Measurements from ENCODE around the gene MGAT4B.

The MGAT4B gene

GRCh38 chr5:179805070-179805528 lies 1.6 kb downstream of the MGAT4B start:
- H3K36me3 ChIP-seq (ENCODE audit: insufficient read depth, low read length), result 0 out of 2 replicates have a peak, but pooled peaks cover 4% of the 10 kb centered on the region
- H3K27ac ChIP-seq (ENCODE audit: low read depth, low read length), result peak overlapping the region; percentile 64; the same call in 1 of the 2 replicates

GRCh38 chr5:179804555-179804947 lies 2.1 kb downstream of the MGAT4B start:
- Histone ChIP-seq H3K4me3 (ENCODE audit: low read depth, low read length) (peak overlapping the region; percentile 84), H3K36me3 (ENCODE audit: insufficient read depth, low read length) (peaks cover 4% of the 10 kb centered on the region; the same call in 1 of the 2 replicates), H3K4me1 (ENCODE audit: control insufficient read depth, insufficient read depth, low read length, unreplicated experiment) (peaks cover 29% of the 10 kb centered on the region), H3K27ac (ENCODE audit: low read depth, low read length) (no peak overlapping the region), H3K79me2 (ENCODE audit: control insufficient read depth, insufficient read depth, low read length, unreplicated experiment) (peaks cover 45% of the 10 kb centered on the region), H3K27me3 (ENCODE audit: insufficient read depth, low read length) (no peaks in the 10 kb centered on the region), H2AFZ (ENCODE audit: low read length, unreplicated experiment) (no peak overlapping the region)

More at GRCh38 chr5:179805070-179805528, 1.6 kb downstream of the MGAT4B start:
- H2AFZ ChIP-seq (ENCODE audit: low read length, unreplicated experiment), result no peak overlapping the region
- H3K4me3 ChIP-seq (ENCODE audit: low read depth, low read length), result peak overlapping the region; percentile 84
- peaks cover 45% of the 10 kb centered on the region for H3K79me2 ChIP-seq (ENCODE audit: control insufficient read depth, insufficient read depth, low read length, unreplicated experiment)
- H3K27me3 ChIP-seq (ENCODE audit: insufficient read depth, low read length), result no peaks in the 10 kb centered on the region
- peaks cover 29% of the 10 kb centered on the region for H3K4me1 ChIP-seq (ENCODE audit: control insufficient read depth, insufficient read depth, low read length, unreplicated experiment)

DNA sequence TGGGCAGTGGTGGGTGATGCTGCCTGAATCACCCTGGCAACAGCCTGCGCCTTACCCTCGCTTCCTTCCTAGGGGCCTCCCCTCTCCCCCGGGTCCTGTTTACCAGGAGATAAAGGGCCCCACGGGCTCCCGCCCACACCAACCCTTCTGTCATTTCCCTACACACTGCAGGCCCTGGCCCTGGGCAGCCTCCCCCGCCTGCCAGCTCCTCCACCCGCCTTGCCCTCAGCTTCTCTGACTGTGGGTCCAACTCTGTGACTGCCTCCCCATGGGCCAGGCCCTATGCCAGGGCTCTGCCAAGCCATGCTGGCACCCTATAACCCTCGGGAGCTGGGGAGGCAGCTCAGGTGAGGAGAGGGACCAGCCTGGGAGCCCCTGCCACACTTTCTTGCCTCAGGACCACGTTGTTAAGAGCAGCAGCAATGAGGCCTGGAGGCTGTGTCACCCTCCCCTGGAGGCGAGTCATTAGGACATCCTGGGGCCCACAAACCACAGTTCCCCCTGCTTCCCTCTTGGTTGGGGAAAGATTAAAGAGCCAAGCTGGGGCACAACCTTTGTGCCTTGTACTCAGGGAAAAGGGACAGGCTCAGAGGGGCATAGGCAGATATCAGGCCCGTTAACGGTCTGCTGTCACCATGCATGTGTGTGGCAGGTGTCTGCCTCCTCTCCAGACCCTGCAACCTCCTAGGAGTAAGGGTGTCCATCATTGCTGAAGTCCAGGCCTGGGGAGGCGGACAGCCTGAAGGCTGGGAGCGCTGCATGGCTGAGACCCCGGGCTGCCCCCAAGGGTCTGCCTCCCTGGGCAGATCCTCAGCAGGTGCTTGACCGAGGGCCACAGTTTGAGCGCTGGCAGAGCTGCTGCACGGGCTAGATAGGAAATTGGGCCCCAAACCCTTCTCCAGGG lies 2.8 kb downstream of the MGAT4B start:
- Histone ChIP-seq H3K27ac (ENCODE audit: low read depth, low read length) (peak overlapping the region; percentile 23; the same call in 1 of the 2 replicates), H3K4me1 (ENCODE audit: control insufficient read depth, insufficient read depth, low read length, unreplicated experiment) (peaks cover 29% of the 10 kb centered on the region), H3K79me2 (ENCODE audit: control insufficient read depth, insufficient read depth, low read length, unreplicated experiment) (peaks cover 45% of the 10 kb centered on the region), H3K27me3 (ENCODE audit: insufficient read depth, low read length) (no peaks in the 10 kb centered on the region), H3K36me3 (ENCODE audit: insufficient read depth, low read length) (peaks cover 11% of the 10 kb centered on the region; the same call in 1 of the 2 replicates), H2AFZ (ENCODE audit: low read length, unreplicated experiment) (no peak overlapping the region), H3K4me3 (ENCODE audit: low read depth, low read length) (peak overlapping the region; percentile 84)

DNA sequence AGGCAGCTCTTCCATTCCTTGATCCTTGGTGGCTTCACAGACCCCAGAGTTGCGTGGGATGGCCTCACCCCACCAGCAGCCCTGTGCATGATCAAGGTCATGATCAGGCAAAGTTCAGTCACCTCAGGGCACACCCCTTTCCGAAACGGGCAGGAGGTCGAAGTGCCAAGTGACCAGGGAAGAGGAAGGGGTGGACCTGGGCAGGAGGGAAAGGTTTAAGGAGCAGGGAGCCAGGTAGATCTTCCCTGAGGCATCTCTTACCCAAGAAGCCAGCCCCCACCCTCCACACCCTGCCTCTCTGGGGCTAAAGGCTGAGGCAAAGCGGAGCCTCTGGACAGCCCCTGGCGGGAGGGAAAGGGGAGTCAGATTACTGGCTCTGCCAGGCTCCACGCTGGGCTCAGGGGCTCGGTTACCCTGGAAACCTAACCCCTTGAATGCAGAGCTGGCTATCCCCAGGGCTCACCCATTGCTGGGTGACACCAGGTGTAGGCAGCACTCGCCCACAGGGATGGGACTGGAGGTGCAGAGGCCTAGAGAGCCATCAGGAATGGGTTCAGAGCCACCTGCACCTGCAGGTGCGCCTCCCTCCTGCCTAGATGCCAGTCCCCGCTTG lies 3.6 kb downstream of the MGAT4B start:
- Histone ChIP-seq H3K4me1 (ENCODE audit: control insufficient read depth, insufficient read depth, low read length, unreplicated experiment) (peaks cover 29% of the 10 kb centered on the region), H3K79me2 (ENCODE audit: control insufficient read depth, insufficient read depth, low read length, unreplicated experiment) (peaks cover 45% of the 10 kb centered on the region), H2AFZ (ENCODE audit: low read length, unreplicated experiment) (no peak overlapping the region), H3K4me3 (ENCODE audit: low read depth, low read length) (no peak overlapping the region), H3K27ac (ENCODE audit: low read depth, low read length) (no peak overlapping the region), H3K27me3 (ENCODE audit: insufficient read depth, low read length) (no peaks in the 10 kb centered on the region), H3K36me3 (ENCODE audit: insufficient read depth, low read length) (peaks cover 11% of the 10 kb centered on the region; the same call in 1 of the 2 replicates)

GRCh38 chr5:179802207-179802883 lies 4.3 kb downstream of the MGAT4B start:
- H3K36me3 ChIP-seq (ENCODE audit: insufficient read depth, low read length), result peaks cover 11% of the 10 kb centered on the region; the same call in 1 of the 2 replicates
- H3K4me3 ChIP-seq (ENCODE audit: low read depth, low read length), result no peak overlapping the region
- H3K27me3 ChIP-seq (ENCODE audit: insufficient read depth, low read length), result no peaks in the 10 kb centered on the region
- peaks cover 45% of the 10 kb centered on the region for H3K79me2 ChIP-seq (ENCODE audit: control insufficient read depth, insufficient read depth, low read length, unreplicated experiment)
- H3K27ac ChIP-seq (ENCODE audit: low read depth, low read length), result no peak overlapping the region
- H2AFZ ChIP-seq (ENCODE audit: low read length, unreplicated experiment), result no peak overlapping the region
- H3K4me1 ChIP-seq (ENCODE audit: control insufficient read depth, insufficient read depth, low read length, unreplicated experiment), result peaks cover 29% of the 10 kb centered on the region

GRCh38 chr5:179801304-179802206 lies 5.1 kb downstream of the MGAT4B start:
- peaks cover 45% of the 10 kb centered on the region for H3K79me2 ChIP-seq (ENCODE audit: control insufficient read depth, insufficient read depth, low read length, unreplicated experiment)
- H3K36me3 ChIP-seq (ENCODE audit: insufficient read depth, low read length), result peaks cover 11% of the 10 kb centered on the region; the same call in 1 of the 2 replicates
- H2AFZ ChIP-seq (ENCODE audit: low read length, unreplicated experiment), result no peak overlapping the region
- peaks cover 34% of the 10 kb centered on the region for H3K4me1 ChIP-seq (ENCODE audit: control insufficient read depth, insufficient read depth, low read length, unreplicated experiment)
- no peak overlapping the region for H3K4me3 ChIP-seq (ENCODE audit: low read depth, low read length)
- no peak overlapping the region for H3K27ac ChIP-seq (ENCODE audit: low read depth, low read length)
- H3K27me3 ChIP-seq (ENCODE audit: insufficient read depth, low read length), result no peaks in the 10 kb centered on the region

DNA sequence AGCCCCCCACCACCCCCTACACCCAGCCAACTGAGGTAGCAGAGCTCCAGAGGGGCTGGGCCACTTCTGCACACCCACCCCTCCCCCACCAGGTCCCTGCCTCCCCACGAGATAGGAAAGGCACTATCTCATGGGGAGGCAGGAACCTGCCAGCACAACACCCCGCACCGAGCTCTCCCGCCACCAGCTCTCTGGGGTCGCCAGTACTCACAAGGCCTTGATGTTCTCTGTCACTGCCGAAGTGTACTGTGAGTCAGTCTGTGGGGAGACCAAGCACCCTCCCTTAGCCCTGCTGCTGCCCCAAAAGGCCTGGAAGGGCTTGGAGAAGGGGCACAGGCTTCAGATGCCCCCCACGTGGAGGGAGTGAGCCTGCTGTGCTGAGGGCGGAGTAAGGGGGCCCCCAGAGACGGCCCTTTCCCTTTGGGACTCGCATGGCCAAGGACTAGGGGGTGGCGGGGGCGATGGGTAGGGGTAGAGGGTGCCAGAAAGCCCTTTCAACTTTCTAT lies 5.9 kb downstream of the MGAT4B start:
- Histone ChIP-seq H3K27me3 (ENCODE audit: insufficient read depth, low read length) (no peaks in the 10 kb centered on the region), H3K27ac (ENCODE audit: low read depth, low read length) (no peak overlapping the region), H3K4me3 (ENCODE audit: low read depth, low read length) (no peak overlapping the region), H2AFZ (ENCODE audit: low read length, unreplicated experiment) (no peak overlapping the region), H3K4me1 (ENCODE audit: control insufficient read depth, insufficient read depth, low read length, unreplicated experiment) (peaks cover 35% of the 10 kb centered on the region), H3K36me3 (ENCODE audit: insufficient read depth, low read length) (peaks cover 11% of the 10 kb centered on the region; the same call in 1 of the 2 replicates), H3K79me2 (ENCODE audit: control insufficient read depth, insufficient read depth, low read length, unreplicated experiment) (peaks cover 38% of the 10 kb centered on the region)

- Histone ChIP-seq H3K36me3 (ENCODE audit: insufficient read depth, low read length) (peaks cover 11% of the 10 kb centered on the region; the same call in 1 of the 2 replicates), H3K4me3 (ENCODE audit: low read depth, low read length) (no peak overlapping the region), H3K4me1 (ENCODE audit: control insufficient read depth, insufficient read depth, low read length, unreplicated experiment) (peaks cover 34% of the 10 kb centered on the region), H2AFZ (ENCODE audit: low read length, unreplicated experiment) (no peak overlapping the region), H3K27ac (ENCODE audit: low read depth, low read length) (no peak overlapping the region), H3K79me2 (ENCODE audit: control insufficient read depth, insufficient read depth, low read length, unreplicated experiment) (peaks cover 34% of the 10 kb centered on the region), H3K27me3 (ENCODE audit: insufficient read depth, low read length) (no peaks in the 10 kb centered on the region)
These were observed 6.5 kb downstream of the MGAT4B start for GRCh38 chr5:179800071-179800695.

DNA sequence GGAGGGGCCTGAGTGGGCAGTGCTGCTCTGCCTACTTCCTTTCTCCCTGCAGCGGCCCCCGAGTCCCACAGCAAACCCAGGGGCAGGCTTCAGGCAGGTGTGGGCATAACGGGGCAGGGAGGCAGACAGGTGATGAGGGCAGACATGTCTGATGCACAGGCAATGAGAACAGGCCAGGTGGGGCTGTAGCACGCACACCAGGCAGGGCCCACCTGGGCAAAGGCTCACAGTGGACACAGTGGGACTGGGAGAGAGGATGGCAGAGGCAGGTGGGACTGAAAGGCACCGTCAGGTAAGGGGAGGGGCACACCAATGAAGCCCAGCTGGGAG lies 7.1 kb downstream of the MGAT4B start:
- peaks cover 28% of the 10 kb centered on the region for H3K79me2 ChIP-seq (ENCODE audit: control insufficient read depth, insufficient read depth, low read length, unreplicated experiment)
- H3K4me3 ChIP-seq (ENCODE audit: low read depth, low read length), result no peak overlapping the region
- no peaks in the 10 kb centered on the region for H3K27me3 ChIP-seq (ENCODE audit: insufficient read depth, low read length)
- H3K36me3 ChIP-seq (ENCODE audit: insufficient read depth, low read length), result peaks cover 11% of the 10 kb centered on the region; the same call in 1 of the 2 replicates
- no peak overlapping the region for H3K27ac ChIP-seq (ENCODE audit: low read depth, low read length)
- no peak overlapping the region for H2AFZ ChIP-seq (ENCODE audit: low read length, unreplicated experiment)
- peaks cover 28% of the 10 kb centered on the region for H3K4me1 ChIP-seq (ENCODE audit: control insufficient read depth, insufficient read depth, low read length, unreplicated experiment)
